Lower lobe of right lung (tissue), 2 donors: ENCODE results near the gene UST. TPM values are rescaled to one million over a fixed set of nuclear protein-coding genes. Genes with fewer than 3 reads are reported as not detected.

Experiments used
- ATAC-seq, 2 donors: fragments of 200-7000 bp; cut with Tn5 transposase; one replicate each; pipeline ENCODE4 v1.9.1; 2020 to 2022; ENCODE audit warnings: mild to moderate bottlenecking in 2 of 2, moderate library complexity in 2 of 2
- DNase-seq: peaks from one replicate; pipeline ENCODE4 v3.0.0-alpha.2; 2020
- H3K27ac ChIP-seq: fragments of 200-600 bp; one replicate; pipeline ENCODE4 v1.8.0; 2022
- H3K27me3 ChIP-seq: fragments of 200-600 bp; one replicate; pipeline ENCODE4 v1.8.0; 2022; ENCODE audit warnings: low read depth
- H3K36me3 ChIP-seq: fragments of 200-600 bp; one replicate; pipeline ENCODE4 v1.8.0; 2022; ENCODE audit warnings: mild to moderate bottlenecking
- H3K4me1 ChIP-seq: fragments of 200-600 bp; one replicate; pipeline ENCODE4 v1.8.0; 2022
- H3K4me3 ChIP-seq: fragments of 200-600 bp; one replicate; pipeline ENCODE4 v1.8.0; 2022; ENCODE audit warnings: mild to moderate bottlenecking
- H3K9me3 ChIP-seq: fragments of 200-600 bp; one replicate; pipeline ENCODE4 v1.8.0; 2022
- intact Hi-C: fragments of 100-400 bp; cut with DNase I; formaldehyde crosslinking; loops from one replicate; pipeline ENCODE4 v1.11.0; 2022
- total RNA-seq: library from RNA; stranded (reverse); fragmentation: NEBNext Ultra II Directional; extraction: Animal tissue kit (Norgen Biotek cat#: 25700); gene quantifications from one replicate; pipeline ENCODE4 v1.2.1, GENCODE V29; 2021
- TF ChIP-seq, protein P1 (sequence below): fragments of 200-600 bp; IDR thresholded peaks from one replicate; pipeline ENCODE4 v1.8.0; 2022; ENCODE audit warnings: antibody characterized with exemption, mild to moderate bottlenecking
- donor health status: DM: no; HTN: yes; CAD: no; lungs with severe emphysema.

Gene UST
- total RNA-seq, 1 donor from 2014 or later, result 11.8 TPM

DNA sequence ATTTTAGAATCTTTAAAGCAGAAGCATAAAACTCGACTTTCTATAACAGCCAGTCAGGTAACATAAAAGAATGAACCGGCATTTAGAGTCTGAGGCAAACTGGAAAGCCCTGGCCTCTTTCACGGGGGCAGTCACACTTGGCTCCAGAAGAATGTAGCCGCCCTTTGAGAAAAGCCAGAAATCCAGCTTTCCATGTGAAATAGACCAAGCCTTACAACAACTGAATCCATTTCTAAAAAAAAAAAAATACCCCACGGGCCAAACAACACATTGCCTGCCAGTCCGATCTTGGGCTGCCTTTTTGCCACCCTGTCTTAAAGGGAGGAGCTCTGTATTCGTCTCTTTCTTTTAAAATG is 317.8 kb downstream of the UST start:
- Histone ChIP-seq H3K27ac (no peak overlapping the region), H3K36me3 (no peaks in the 10 kb centered on the region), H3K27me3 (no peaks in the 10 kb centered on the region), H3K4me1 (peaks cover 31% of the 10 kb centered on the region), H3K9me3 (no peaks in the 10 kb centered on the region), H3K4me3 (no peak overlapping the region)
- intact Hi-C loops, result no loop called here
- TF ChIP-seq, protein P1, sequence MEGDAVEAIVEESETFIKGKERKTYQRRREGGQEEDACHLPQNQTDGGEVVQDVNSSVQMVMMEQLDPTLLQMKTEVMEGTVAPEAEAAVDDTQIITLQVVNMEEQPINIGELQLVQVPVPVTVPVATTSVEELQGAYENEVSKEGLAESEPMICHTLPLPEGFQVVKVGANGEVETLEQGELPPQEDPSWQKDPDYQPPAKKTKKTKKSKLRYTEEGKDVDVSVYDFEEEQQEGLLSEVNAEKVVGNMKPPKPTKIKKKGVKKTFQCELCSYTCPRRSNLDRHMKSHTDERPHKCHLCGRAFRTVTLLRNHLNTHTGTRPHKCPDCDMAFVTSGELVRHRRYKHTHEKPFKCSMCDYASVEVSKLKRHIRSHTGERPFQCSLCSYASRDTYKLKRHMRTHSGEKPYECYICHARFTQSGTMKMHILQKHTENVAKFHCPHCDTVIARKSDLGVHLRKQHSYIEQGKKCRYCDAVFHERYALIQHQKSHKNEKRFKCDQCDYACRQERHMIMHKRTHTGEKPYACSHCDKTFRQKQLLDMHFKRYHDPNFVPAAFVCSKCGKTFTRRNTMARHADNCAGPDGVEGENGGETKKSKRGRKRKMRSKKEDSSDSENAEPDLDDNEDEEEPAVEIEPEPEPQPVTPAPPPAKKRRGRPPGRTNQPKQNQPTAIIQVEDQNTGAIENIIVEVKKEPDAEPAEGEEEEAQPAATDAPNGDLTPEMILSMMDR, result no peak
- no peak for DNase-seq
- ATAC-seq, result no peak

DNA sequence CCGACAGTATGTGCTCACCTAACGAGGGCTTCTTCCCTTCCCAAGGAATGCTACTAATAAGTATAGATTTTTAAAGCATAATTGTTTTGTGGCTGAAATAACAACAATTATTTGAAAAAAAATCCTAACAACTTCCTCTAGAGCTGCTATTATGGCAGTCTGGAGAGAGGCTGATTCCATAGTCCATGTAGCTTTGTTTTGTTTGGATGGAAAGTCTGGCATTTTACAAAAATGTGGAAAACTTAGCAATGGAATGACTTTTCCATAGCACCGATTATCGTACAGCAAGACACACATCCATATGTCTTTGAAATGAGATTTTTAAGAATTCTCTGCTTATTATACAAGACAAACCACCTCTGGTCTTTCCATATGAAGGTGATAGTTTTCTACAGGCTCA is 318.3 kb downstream of the UST start:
- DNase-seq (no peak), ATAC-seq (no peak)
- intact Hi-C loops, result no loop called here
- H3K27ac ChIP-seq, result no peak overlapping the region
- peaks cover 27% of the 10 kb centered on the region for H3K4me1 ChIP-seq
- H3K9me3 ChIP-seq, result no peaks in the 10 kb centered on the region
- H3K27me3 ChIP-seq, result no peaks in the 10 kb centered on the region
- H3K36me3 ChIP-seq, result no peaks in the 10 kb centered on the region
- no peak overlapping the region for H3K4me3 ChIP-seq
- TF ChIP-seq, protein P1, result no peak

DNA sequence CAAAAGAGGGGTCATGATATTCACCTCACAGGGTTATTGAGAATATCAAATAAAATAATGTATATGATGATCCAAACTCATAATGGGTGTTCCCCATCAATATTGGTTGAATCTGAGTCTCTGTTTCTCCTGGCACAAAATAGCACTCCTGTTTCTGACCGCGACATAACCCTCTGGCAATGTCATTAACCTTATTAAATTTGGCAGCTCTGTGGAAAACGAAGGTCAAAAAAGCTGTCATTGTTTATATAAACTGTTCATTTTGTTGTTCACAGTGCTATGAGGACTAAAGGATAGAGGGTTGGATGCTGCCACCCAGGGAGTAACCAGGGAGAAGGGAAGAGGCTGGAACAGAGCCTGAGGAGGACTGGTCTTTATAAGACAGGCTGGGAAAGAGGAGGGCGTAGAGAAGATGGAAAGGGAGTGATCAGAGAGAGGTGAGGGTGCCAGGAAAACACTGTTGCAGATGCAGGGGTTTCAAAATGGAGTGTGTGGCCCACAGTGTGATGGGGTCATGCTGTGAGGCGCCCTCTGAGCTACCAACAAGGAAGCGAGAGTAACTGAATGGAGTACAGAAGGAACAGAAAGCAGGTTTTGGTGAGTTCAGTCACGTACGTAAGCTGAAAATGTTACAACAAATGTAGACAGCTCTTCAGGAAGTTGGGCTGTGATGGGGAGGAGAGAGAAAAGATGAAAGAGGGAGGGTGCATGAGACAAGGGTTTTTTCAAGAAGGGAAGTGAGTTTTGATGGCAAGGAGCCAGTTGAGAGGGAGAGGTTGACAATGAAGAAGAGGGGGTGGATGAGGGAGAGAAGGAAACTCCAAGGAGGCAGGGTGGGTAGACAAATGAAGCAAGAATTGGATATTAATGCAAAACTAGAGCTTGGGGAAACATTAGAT is 319.1 kb downstream of the UST start:
- H3K36me3 ChIP-seq, result no peaks in the 10 kb centered on the region
- H3K4me1 ChIP-seq, result peaks cover 19% of the 10 kb centered on the region
- peak; percentile 53 to 84 for ATAC-seq
- no peak overlapping the region for H3K4me3 ChIP-seq
- H3K27ac ChIP-seq, result no peak overlapping the region
- no peaks in the 10 kb centered on the region for H3K27me3 ChIP-seq
- DNase-seq, result no peak
- intact Hi-C loops, result no loop called here
- no peaks in the 10 kb centered on the region for H3K9me3 ChIP-seq
- TF ChIP-seq, protein P1, result no peak

DNA sequence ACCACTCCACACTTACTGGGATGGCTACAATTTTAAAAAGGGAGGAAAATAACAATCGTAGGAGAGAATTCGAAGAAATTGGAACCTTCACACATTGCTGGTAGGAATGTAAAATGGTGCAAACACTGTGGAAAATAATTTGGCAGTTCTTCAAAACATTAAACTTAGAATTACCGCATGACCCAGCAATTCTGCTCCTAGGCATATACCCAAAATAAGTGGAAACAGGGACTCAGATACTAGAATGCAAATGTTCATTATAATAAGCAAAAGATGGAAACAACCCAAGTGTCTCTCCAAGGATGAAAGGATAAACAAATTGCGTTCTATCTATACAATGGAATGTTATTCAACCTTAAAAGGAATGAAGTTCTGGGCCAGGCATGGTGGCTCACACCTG is 325.2 kb downstream of the UST start:
- H3K27me3 ChIP-seq, result no peaks in the 10 kb centered on the region
- peaks cover 2% of the 10 kb centered on the region for H3K4me1 ChIP-seq
- TF ChIP-seq, protein P1, result no peak
- DNase-seq (no peak), ATAC-seq (no peak)
- no peaks in the 10 kb centered on the region for H3K9me3 ChIP-seq
- H3K27ac ChIP-seq, result no peak overlapping the region
- H3K36me3 ChIP-seq, result no peaks in the 10 kb centered on the region
- intact Hi-C loops, result no loop called here
- no peak overlapping the region for H3K4me3 ChIP-seq

DNA sequence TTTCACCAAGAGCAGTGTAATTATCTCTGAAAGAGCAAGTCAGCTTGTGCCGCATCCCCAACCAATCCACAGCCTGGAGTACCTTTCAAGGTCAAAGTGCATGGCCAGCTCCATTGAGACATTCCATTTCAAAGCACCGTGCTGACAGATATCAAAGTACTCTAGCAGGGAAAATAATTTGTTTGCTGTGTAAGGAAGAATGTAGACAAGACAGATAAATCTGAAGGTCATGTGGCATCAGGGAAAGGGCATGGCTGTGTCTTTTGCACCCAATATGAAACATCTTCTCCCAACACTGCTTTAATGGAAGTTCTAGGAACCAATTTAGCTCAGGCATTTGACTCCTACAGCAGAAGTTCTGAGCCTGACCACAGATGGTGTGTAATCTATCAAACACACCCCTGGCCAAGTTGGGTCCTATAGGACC is 328.0 kb downstream of the UST start:
- H3K4me3 ChIP-seq, result no peak overlapping the region
- H3K9me3 ChIP-seq, result no peaks in the 10 kb centered on the region
- intact Hi-C loops, result no loop called here
- TF ChIP-seq, protein P1, result no peak
- no peaks in the 10 kb centered on the region for H3K27me3 ChIP-seq
- DNase-seq, result no peak
- H3K27ac ChIP-seq, result no peak overlapping the region
- H3K4me1 ChIP-seq, result peaks cover 6% of the 10 kb centered on the region
- no peak for ATAC-seq
- H3K36me3 ChIP-seq, result no peaks in the 10 kb centered on the region
